HEK293 (cell line): ENCODE measurements around the gene HS1BP3.

Experiments used
- CTCF ChIP-seq: fragments of 450-650 bp; formaldehyde crosslinking; IDR thresholded peaks from 2 replicates; pipeline ENCODE4 v1.5.1; 2016; ENCODE audit warnings: missing biosample characterization, missing genetic modification characterization
- REST ChIP-seq: fragments of 450-650 bp; formaldehyde crosslinking; IDR thresholded peaks from 2 replicates; pipeline ENCODE4 v1.5.1; 2016; ENCODE audit warnings: missing biosample characterization, missing genetic modification characterization
- ZNF239 ChIP-seq: fragments of 450-650 bp; formaldehyde crosslinking; IDR thresholded peaks from 2 replicates; pipeline ENCODE4 v1.5.1; 2016; ENCODE audit warnings: missing biosample characterization, missing genetic modification characterization
- ZNF518A ChIP-seq: fragments of 450-650 bp; formaldehyde crosslinking; conservative IDR thresholded peaks from 2 replicates; pipeline ENCODE4 v1.5.1; 2016; ENCODE audit warnings: low read depth, missing biosample characterization, missing genetic modification characterization
- ZNF692 ChIP-seq: fragments of 450-650 bp; formaldehyde crosslinking; IDR thresholded peaks from 2 replicates; pipeline ENCODE4 v1.5.1; 2016; ENCODE audit warnings: missing biosample characterization, missing genetic modification characterization

GRCh38 chr2:20596973-20597859, 53.7 kb downstream of the HS1BP3 start:
- TF ChIP-seq ZNF518A (tag by site-specific recombination) (no peak), ZNF692 (tag by site-specific recombination) (no peak), CTCF (tag by site-specific recombination) (no peak), ZNF239 (tag by site-specific recombination) (no peak), REST (tag by site-specific recombination) (no peak)
